ENCODE measurements around the gene GLIS1.

The GLIS1 gene

DNA sequence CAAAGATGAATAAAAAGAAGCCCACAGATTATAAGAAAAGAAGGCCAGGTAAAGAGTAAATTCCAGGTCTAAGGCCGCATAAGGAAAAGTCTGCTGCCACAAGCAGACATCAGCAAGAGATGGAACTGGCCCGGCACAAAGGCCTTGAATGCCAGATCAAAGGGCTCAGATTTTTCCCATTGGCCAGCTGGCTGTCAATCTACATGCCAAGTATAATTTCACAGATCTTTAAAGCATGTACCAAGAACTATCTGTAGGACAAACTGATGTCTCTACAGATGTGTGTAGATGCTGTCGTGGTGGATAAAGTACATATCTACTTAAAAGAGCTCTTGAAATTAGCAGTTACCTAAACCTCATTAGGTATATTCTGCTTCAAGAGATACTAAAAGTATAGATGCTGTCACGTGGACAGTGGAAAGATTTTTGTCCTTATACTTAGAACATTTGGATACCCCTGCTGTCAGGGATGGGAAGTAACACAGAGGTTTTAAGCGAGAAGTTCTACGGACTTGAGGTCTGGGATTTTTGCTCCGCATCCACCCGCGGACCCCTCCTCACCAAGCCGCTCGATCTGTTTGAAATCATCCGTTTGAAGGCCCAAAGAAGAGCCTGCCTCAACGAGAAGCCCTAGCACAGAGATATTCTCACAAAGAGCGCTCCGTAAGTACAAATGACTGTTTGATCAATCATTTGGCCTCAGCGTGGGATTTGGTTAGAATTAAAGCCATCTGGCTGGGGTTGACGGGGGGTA lies 10.1 kb downstream of the GLIS1 start:
- H3K9me3 ChIP-seq (ENCODE audit: severe bottlenecking), result no peaks in the 10 kb centered on the region
- no peak overlapping the region for H3K4me3 ChIP-seq (ENCODE audit: severe bottlenecking)
- H3K27ac ChIP-seq (ENCODE audit: poor library complexity, severe bottlenecking), result no peak overlapping the region
- no peaks in the 10 kb centered on the region for H3K36me3 ChIP-seq (ENCODE audit: low read depth)
- H3K4me1 ChIP-seq (ENCODE audit: insufficient read depth, poor library complexity, severe bottlenecking), result peaks cover 11% of the 10 kb centered on the region
- no peak for TF ChIP-seq CTCF (IDR thresholded peaks at IDR 0.05; ENCODE audit: poor library complexity, severe bottlenecking)
- no peak for DNase-seq (ENCODE audit: low spot score)
- H3K27me3 ChIP-seq (ENCODE audit: insufficient read depth, poor library complexity, severe bottlenecking), result no peaks in the 10 kb centered on the region
- ATAC-seq (ENCODE audit: low read depth), result no peak

DNA sequence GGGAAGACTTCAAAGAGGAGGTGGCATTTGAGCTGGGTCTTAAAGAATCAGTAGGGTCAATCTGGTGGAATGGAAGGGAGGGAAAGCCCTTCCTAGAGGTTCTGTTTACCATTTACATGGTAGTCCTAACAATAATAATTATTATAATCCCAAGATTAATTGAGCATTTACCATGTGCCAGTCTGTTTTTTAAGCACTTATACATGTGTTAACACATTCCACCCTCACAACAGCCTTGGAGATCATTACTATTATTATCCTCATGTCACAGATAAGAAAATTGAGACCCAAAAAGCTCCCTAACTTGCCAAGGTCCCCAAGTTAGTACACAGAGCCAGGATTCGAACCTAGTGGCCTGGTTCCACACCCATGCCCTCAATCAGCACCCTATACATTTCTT lies 10.8 kb downstream of the GLIS1 start:
- Histone ChIP-seq H3K9me3 (ENCODE audit: severe bottlenecking) (no peaks in the 10 kb centered on the region), H3K27me3 (ENCODE audit: insufficient read depth, poor library complexity, severe bottlenecking) (no peaks in the 10 kb centered on the region), H3K4me3 (ENCODE audit: severe bottlenecking) (no peak overlapping the region), H3K27ac (ENCODE audit: poor library complexity, severe bottlenecking) (no peak overlapping the region), H3K4me1 (ENCODE audit: insufficient read depth, poor library complexity, severe bottlenecking) (peaks cover 5% of the 10 kb centered on the region), H3K36me3 (ENCODE audit: low read depth) (no peaks in the 10 kb centered on the region)
- no peak for TF ChIP-seq CTCF (IDR thresholded peaks at IDR 0.05; ENCODE audit: poor library complexity, severe bottlenecking)
- no peak for DNase-seq (ENCODE audit: low spot score)
- ATAC-seq (ENCODE audit: low read depth), result no peak

DNA sequence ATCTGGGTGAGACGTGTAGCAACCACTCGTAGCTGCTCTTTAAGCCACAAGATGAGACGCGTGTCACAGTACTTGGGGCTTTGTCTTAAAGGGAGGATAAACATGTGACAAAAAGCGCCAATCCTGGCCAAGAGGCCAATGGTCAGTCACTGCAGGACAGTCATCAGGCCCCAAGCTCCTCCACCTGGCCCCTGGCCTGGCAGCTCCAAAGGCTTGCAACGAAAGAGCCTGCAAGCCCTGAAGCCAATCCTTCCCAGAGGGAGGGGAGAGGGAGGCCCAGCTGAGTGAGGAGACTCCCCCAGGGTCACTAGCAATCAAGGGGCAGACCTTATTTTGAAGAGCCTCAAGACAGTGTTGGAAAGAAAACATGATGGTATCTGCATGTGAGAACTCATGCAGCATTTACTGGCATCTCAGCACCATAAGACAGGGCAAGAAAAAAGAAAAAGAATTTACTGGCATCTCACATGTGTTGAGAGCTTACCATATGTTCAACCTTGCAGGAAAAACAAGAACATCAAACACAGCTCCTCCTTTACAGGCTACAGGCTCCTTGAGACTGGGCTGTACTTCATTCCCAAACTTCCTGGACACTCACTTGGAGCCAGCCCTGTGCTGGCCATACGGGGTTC lies 11.4 kb downstream of the GLIS1 start:
- DNase-seq (ENCODE audit: low spot score) (no peak), ATAC-seq (ENCODE audit: low read depth) (no peak)
- no peaks in the 10 kb centered on the region for H3K9me3 ChIP-seq (ENCODE audit: severe bottlenecking)
- no peaks in the 10 kb centered on the region for H3K36me3 ChIP-seq (ENCODE audit: low read depth)
- TF ChIP-seq CTCF (IDR thresholded peaks at IDR 0.05; ENCODE audit: poor library complexity, severe bottlenecking), result no peak
- H3K4me1 ChIP-seq (ENCODE audit: insufficient read depth, poor library complexity, severe bottlenecking), result no peaks in the 10 kb centered on the region
- H3K4me3 ChIP-seq (ENCODE audit: severe bottlenecking), result no peak overlapping the region
- no peak overlapping the region for H3K27ac ChIP-seq (ENCODE audit: poor library complexity, severe bottlenecking)
- H3K27me3 ChIP-seq (ENCODE audit: insufficient read depth, poor library complexity, severe bottlenecking), result no peaks in the 10 kb centered on the region

- no peak for ATAC-seq (ENCODE audit: low read depth)
- TF ChIP-seq CTCF (IDR thresholded peaks at IDR 0.05; ENCODE audit: poor library complexity, severe bottlenecking), result no peak
- no peaks in the 10 kb centered on the region for H3K4me1 ChIP-seq (ENCODE audit: insufficient read depth, poor library complexity, severe bottlenecking)
Measured at GRCh38 chr1:53726009-53726600, 12.9 kb downstream of the GLIS1 start.

More at GRCh38 chr1:53726009-53726600, 12.9 kb downstream of the GLIS1 start:
- DNase-seq (ENCODE audit: low spot score), result no peak
- H3K27ac ChIP-seq (ENCODE audit: poor library complexity, severe bottlenecking), result no peak overlapping the region
- H3K4me3 ChIP-seq (ENCODE audit: severe bottlenecking), result no peak overlapping the region
- no peaks in the 10 kb centered on the region for H3K36me3 ChIP-seq (ENCODE audit: low read depth)
- H3K27me3 ChIP-seq (ENCODE audit: insufficient read depth, poor library complexity, severe bottlenecking), result no peaks in the 10 kb centered on the region
- no peaks in the 10 kb centered on the region for H3K9me3 ChIP-seq (ENCODE audit: severe bottlenecking)

Measured in RWPE2 (cell line).